Raji (cell line): ENCODE results near the gene ATP1A3.

Experiments used
- POLR2A ChIP-seq: IDR thresholded peaks from 2 replicates; pipeline ENCODE4 v1.6.1; 2011; ENCODE audit warnings: low read depth, low read length, control low read depth; ENCODE audit not compliant: insufficient read depth

ATP1A3 gene

GRCh38 chr19:41968751-41969595 lies 25.1 kb downstream of the ATP1A3 start:
- no peak for TF ChIP-seq POLR2A

DNA sequence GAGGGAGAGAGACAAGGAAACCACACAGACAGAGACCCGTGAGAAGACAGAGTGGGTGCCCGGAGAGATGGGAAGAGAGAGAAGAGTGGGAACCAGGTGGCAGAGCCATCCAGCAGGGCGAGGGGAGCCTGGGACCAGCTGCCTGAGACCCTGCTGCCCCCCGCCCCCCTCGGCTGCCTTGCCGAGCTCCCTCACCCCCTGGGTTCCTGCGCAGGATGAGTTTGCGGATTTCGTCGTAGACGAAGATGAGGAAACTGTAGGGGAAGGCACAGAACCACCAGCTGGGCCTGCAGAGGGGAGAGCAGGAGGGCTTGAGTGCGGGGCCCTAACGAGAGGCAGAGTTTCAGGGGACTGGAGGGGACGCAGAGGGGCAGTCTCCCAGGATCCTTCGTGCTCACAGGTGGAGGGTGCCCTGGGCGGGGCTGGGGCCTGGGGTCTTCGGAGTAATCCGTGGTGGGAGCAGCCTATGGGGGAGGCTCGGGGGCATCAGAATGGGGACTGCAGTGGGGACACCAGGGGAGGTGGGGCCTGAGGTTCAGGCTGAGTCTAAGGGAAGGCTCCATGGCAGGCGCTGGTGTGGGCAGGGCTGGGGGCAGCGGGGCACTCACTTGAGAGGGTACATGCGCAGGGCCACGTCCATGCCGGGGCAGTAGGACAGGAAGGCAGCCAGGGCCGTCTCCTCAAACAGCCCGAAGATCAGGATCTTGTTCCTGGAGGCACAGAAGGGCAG lies 26.8 kb downstream of the ATP1A3 start:
- TF ChIP-seq POLR2A, result no peak

DNA sequence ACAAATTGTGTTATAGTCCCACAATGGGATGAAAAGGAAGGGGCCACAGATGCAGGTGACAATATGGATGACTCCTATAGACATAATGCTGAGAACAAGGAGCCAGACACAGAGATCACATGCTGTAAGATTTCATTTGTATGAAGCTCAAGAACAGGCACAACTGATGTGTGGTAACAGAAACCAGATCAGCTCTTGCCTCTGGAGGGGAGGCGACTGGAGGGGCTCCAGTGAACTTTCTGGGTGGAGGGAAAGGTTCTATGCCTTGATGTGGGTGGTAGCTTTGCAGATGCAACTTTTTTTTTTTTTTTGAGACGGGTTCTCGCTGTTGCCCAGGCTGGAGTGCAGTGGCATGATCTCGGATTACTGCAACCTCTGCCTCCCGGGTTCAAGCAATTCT lies 28.9 kb downstream of the ATP1A3 start:
- TF ChIP-seq POLR2A, result no peak

DNA sequence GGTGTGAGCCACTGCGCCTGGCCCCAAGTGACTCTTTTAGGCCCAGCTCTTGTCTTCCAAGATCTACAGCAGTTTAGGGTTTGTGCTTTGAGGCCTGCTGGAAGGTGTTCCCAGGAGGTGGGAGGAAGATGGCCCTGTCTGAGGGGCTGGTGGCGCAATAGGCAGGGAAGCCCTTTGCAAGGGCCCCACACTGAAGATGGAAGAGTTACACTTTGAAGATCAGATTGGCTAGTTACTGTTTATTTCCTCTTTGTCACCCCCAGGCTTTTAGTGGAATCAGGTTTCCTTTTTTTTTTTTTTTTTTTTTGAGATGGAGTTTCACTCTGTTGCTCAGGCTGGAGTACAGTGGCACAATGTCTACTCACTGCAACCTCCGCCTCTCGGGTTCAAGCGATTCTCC lies 33.1 kb downstream of the ATP1A3 start:
- TF ChIP-seq POLR2A, result no peak

DNA sequence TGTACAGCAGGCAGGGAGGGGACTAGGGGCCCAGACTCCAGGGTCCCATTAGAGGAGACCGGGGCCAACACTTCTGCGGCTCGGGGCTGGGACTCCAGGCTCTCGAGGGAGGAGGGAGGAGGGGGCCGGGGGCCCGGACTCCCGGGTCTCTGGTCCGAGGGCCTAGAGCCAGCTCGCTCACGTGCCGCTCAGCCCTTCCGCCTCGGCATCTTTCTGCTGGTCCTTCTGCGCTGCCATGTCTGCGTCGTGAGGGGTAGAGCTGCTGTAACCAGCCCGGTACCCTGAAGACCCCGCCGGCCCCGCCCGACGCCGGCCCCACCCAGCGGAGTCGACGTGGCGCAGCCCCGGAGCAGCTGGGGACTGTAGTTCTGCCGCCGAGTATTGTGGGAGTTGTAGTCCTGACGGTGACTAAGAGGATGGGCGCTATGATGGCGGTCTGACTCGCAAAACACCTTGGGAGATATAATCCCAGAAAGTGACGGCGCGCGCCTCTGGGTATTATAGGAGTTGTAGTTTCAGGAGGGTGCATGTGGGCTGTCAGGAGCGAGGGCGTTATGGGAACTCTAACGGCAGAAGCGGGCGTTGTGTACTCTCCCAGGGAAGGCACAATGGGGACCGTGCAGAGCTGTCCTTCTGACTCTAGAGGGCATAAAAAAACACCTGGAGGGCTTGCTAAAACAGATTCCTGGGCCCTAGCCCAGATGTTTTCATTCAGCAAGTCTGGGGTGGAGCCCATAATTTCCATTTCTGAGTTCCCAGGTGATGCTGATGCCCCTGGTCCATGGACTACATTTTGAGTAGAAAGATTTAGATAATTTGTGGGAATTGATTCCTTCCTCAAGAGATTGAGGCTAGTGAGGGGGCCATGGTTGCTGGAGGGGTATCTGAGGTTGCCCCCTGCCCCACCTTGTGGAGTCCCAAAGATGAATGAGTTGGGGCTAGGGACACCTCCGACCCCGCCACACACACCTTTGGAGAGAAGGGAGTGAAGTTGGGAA lies 34.7 kb downstream of the ATP1A3 start, which contains the start of gene RABAC1:
Gene RABAC1 (minus strand): TSS at position 266 of the 998 bp plus-strand sequence. CDS start 29 bp downstream, at position 237.
- TF ChIP-seq POLR2A, result peak; percentile 65

GRCh38 chr19:41958367-41959055 lies 35.5 kb downstream of the ATP1A3 start:
- TF ChIP-seq POLR2A, result peak; percentile 85

DNA sequence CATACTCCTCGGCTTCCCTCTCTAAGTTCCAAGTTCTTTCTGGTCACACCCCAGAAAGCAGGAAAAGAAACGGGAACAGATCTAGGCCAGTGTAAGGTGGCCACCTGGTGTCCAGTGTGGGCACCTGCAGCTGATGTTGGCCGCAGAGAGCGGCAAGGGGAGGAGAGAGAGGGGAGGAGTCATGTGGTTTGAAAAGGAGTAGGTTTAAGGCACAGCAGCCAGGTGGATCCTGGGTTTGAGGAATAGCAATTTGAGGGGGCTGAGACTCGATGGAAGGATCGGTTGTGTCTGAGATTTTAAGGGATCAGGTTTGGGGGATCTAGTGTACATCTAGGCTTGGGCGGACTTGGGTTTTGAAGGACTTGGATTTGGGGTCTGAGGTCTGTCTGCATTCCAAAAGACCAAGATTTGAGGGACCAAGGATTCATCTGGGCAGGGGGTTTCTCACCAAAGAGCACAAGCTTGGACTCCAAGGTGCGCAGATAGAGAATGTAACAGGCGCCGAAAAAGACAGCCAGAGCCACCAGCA lies 36.1 kb downstream of the ATP1A3 start:
- TF ChIP-seq POLR2A, result 0 out of 2 replicates have a peak, but pooled peaks have one; percentile 8

DNA sequence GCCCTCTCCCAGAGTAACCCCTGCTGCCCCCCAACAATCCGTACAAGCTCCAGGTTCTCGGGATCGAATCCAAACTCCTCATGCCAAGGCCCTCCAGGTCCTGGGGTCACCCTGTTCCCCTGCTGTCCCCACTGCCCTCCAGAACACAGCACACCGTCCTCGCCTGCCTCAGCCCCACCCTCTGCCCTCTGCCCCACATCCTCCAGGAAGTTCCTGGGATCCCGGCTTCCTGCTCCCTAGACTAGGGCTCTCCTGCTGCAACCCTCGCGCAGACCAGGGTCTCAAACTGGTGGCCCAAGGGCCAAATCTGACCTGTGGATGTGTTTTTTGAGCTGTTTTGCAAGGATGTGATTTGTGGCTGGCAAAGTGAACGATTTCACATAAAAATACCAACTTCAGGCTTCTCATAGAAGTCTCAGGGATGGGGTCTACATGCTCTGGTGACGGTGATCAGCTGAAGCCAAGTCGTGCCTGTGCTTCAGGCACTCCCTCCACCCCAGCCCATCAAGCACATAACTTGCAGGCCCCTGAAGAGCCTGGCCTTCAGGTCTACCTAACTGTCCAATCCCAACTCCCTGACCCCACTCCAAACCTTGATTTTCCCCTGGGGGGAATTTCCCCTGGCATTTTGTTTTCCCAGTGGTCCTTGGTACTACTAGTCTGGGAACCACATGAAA lies 36.7 kb downstream of the ATP1A3 start:
- 0 out of 2 replicates have a peak, but pooled peaks have one; percentile 20 for TF ChIP-seq POLR2A

GRCh38 chr19:41956621-41957020 lies 37.4 kb downstream of the ATP1A3 start:
- TF ChIP-seq POLR2A, result no peak

- TF ChIP-seq POLR2A, result no peak
These were observed 38.5 kb downstream of the ATP1A3 start for GRCh38 chr19:41955521-41955920.

DNA sequence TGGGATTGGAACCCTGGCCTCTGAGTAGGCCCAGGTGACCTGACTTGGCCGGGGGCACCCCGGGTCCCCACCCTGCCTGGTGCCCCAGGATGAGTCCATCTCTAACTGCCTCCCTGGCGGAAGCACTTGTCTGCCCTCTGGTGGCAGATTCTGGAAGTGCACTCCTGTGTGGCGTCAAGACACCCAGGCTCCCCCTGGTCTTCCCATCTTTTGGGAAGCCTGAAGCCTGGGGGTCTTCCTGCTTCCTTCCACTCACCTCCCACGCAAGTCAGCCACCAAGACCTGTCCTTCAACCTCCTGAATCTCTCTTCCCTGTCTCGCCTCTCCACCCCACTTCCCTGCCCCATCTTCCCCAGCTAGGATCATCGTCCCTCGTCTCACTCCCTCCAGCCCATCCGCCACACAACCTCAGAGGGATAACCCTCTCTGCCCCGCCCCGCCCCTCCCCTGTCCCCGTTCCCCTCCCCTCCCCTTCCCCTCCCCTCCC lies 42.3 kb downstream of the ATP1A3 start:
- peak; percentile 36; the same call in 1 of the 2 replicates for TF ChIP-seq POLR2A

GRCh38 chr19:41947091-41947490 lies 46.9 kb downstream of the ATP1A3 start:
- TF ChIP-seq POLR2A, result no peak

DNA sequence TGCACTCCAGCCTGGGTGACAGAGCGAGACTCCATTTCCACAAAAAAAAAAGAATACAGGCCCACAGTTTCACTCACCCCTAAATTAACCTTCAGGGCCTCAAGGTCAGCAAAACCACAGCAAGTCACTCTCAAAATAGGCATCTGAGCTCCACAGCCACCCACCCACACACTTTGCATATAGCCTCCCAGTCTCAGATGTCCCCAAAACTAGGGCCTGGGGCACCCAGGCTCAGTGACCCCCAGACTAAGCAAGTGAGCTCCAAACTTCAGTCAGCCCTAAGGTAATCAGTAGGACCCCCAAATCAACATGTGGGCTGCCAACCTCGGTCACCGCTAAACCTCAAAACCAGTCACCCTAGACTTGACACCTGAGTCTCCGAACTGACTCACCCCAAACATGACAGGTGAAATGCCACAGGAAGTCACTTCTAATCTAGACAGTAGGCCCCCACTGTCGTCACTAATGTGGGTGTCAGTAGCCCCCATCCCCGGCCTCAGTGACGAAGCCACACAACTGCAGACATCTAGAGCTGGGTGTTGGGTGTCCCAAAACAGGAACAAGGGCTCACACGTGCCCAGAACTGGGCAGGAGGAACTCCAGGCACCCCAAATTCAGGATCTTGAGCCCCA lies 48.8 kb downstream of the ATP1A3 start:
- TF ChIP-seq POLR2A, result peak; percentile 37
